ENCODE results near the gene TEX19.
"Not testable (repeated sequence)": the region's sequence is repeated elsewhere in the genome, so short reads cannot be mapped to it uniquely, and the experiment has no call there.

The TEX19 gene

DNA sequence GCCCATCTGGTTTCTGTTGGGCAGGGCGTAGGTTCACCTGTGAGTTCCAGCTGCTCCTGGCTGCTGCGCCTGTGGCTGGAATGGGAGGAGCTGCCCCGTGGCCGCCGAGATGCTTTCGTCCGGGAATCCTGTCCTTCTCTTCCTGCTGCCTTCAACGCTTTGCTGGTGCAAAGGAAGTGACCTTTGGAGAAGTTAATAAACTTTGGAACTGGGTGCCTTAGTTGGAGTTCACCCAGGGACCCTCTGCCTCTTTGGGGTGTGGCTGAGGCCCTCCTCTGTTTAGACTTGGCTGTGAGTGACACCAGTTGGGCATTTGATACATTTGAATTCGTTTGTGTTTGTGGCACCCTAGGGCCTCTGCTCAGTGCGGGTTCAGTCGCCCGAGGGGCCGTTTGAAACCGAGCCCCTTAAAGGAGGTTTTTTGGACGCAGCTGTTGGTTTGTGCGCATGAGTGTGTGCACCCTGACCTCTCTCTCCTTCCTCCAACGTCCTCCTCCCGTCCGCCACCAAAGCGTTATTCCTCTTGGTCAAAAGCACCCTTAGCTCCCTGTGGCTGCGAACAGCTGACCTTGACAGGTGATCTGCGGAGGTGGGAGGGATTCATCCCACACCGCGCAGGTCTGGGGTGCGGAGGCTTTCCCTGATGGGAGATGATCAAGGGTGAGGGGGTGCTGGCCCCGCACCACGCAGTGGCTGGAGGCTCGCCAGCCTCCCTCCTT is 16.5 kb upstream of the TEX19 start:
- no peak overlapping the region for H3K4me3 ChIP-seq (ENCODE audit: extremely low read depth, insufficient read depth, low read length, poor library complexity, severe bottlenecking)
- WGBS, 2 experiments (ENCODE audit: insufficient coverage in 2 of 2): 88 to 92% methylated on average over 20 to 22 of the region's 28 CpGs
- H3K27ac ChIP-seq (ENCODE audit: low read depth, low read length, severe bottlenecking): no peak overlapping the region
- H3K36me3 ChIP-seq (ENCODE audit: control insufficient read depth, insufficient read depth, low read length): no peaks in the 10 kb centered on the region
- H3K9me3 ChIP-seq (ENCODE audit: control insufficient read depth, low read length): no peaks in the 10 kb centered on the region
- H3K4me1 ChIP-seq (ENCODE audit: control insufficient read depth, insufficient read depth, low read length, poor library complexity, severe bottlenecking): peaks cover 10% of the 10 kb centered on the region

DNA sequence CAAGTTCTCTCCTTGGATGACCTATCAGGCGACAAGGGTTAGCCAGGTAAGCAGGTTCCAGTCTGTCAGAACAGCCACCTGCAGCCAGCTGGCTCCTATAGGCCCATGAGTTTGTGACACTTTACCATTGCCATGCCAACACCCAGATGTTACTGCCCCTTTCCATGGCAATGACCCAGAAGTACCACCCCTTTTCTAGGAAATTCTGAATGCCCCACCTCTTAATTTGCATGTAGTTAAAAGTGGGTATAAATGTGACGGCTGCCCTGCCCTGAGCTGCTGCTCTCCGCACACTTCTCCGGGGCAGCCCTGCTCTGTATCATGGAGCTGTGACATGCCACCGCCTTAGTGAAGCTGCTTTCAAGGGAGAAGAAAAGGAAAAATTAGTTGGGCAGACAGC is 15.5 kb upstream of the TEX19 start:
- WGBS, 2 experiments (ENCODE audit: insufficient coverage in 2 of 2): 89 to 100% methylated on average over 1 to 4 of the region's 5 CpGs
- Histone ChIP-seq H3K4me1 (ENCODE audit: control insufficient read depth, insufficient read depth, low read length, poor library complexity, severe bottlenecking) (peaks cover 10% of the 10 kb centered on the region), H3K4me3 (ENCODE audit: extremely low read depth, insufficient read depth, low read length, poor library complexity, severe bottlenecking) (no peak overlapping the region), H3K36me3 (ENCODE audit: control insufficient read depth, insufficient read depth, low read length) (no peaks in the 10 kb centered on the region), H3K27ac (ENCODE audit: low read depth, low read length, severe bottlenecking) (no peak overlapping the region), H3K9me3 (ENCODE audit: control insufficient read depth, low read length) (no peaks in the 10 kb centered on the region)

- Histone ChIP-seq H3K36me3 (ENCODE audit: control insufficient read depth, insufficient read depth, low read length) (no peaks in the 10 kb centered on the region), H3K4me1 (ENCODE audit: control insufficient read depth, insufficient read depth, low read length, poor library complexity, severe bottlenecking) (peaks cover 9% of the 10 kb centered on the region), H3K4me3 (ENCODE audit: extremely low read depth, insufficient read depth, low read length, poor library complexity, severe bottlenecking) (no peak overlapping the region), H3K9me3 (ENCODE audit: control insufficient read depth, low read length) (no peaks in the 10 kb centered on the region), H3K27ac (ENCODE audit: low read depth, low read length, severe bottlenecking) (no peak overlapping the region)
- WGBS, 2 experiments (ENCODE audit: insufficient coverage in 2 of 2): 92% methylated on average over 16 to 18 of the region's 24 CpGs
Measured at GRCh38 chr17:82344175-82344907, 14.7 kb upstream of the TEX19 start.

- H3K36me3 ChIP-seq (ENCODE audit: control insufficient read depth, insufficient read depth, low read length): no peaks in the 10 kb centered on the region
- no peak overlapping the region for H3K27ac ChIP-seq (ENCODE audit: low read depth, low read length, severe bottlenecking)
- WGBS, 2 experiments (ENCODE audit: insufficient coverage in 2 of 2): 93% methylated on average over 33 to 40 of the region's 42 CpGs
- H3K4me3 ChIP-seq (ENCODE audit: extremely low read depth, insufficient read depth, low read length, poor library complexity, severe bottlenecking): no peak overlapping the region
- no peaks in the 10 kb centered on the region for H3K9me3 ChIP-seq (ENCODE audit: control insufficient read depth, low read length)
- H3K4me1 ChIP-seq (ENCODE audit: control insufficient read depth, insufficient read depth, low read length, poor library complexity, severe bottlenecking): peaks cover 6% of the 10 kb centered on the region
Measured at GRCh38 chr17:82345151-82345976, 13.7 kb upstream of the TEX19 start.

GRCh38 chr17:82346342-82347300 is 12.4 kb upstream of the TEX19 start:
- Histone ChIP-seq H3K4me1 (ENCODE audit: control insufficient read depth, insufficient read depth, low read length, poor library complexity, severe bottlenecking) (peaks cover 6% of the 10 kb centered on the region), H3K27ac (ENCODE audit: low read depth, low read length, severe bottlenecking) (no peak overlapping the region), H3K9me3 (ENCODE audit: control insufficient read depth, low read length) (no peaks in the 10 kb centered on the region), H3K36me3 (ENCODE audit: control insufficient read depth, insufficient read depth, low read length) (no peaks in the 10 kb centered on the region), H3K4me3 (ENCODE audit: extremely low read depth, insufficient read depth, low read length, poor library complexity, severe bottlenecking) (no peak overlapping the region)
- 88 to 95% methylated on average over 24 to 27 of the region's 28 CpGs for WGBS, 2 experiments (ENCODE audit: insufficient coverage in 2 of 2)

GRCh38 chr17:82347994-82348393 is 11.1 kb upstream of the TEX19 start:
- WGBS, 2 experiments (ENCODE audit: insufficient coverage in 2 of 2): 85 to 87% methylated on average over 10 to 11 of the region's 11 CpGs
- not testable (repeated sequence) for H3K36me3 ChIP-seq (ENCODE audit: control insufficient read depth, insufficient read depth, low read length); H3K4me1 ChIP-seq (ENCODE audit: control insufficient read depth, insufficient read depth, low read length, poor library complexity, severe bottlenecking); H3K9me3 ChIP-seq (ENCODE audit: control insufficient read depth, low read length); H3K27ac ChIP-seq (ENCODE audit: low read depth, low read length, severe bottlenecking); H3K4me3 ChIP-seq (ENCODE audit: extremely low read depth, insufficient read depth, low read length, poor library complexity, severe bottlenecking)

DNA sequence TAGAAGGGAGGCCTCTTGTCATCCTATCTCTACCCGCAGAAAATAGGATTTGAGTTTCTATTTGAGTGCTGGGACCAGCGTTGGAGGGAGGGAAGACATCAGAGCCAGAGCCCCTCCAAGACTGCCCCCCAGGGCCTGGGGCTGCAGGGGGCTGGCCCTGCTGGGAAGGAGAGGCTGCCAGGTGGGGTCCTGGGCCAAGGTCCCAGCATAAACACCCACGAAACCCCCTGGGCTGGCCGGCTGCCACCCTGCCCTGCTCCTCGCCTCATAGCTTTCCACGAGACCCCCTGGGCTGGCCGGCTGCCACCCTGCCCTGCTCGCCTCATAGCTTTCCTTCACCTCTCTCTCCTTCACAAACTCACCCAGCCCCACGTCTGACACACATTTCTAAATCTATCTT is 10.6 kb upstream of the TEX19 start:
- no peak overlapping the region for H3K27ac ChIP-seq (ENCODE audit: low read depth, low read length, severe bottlenecking)
- 91 to 92% methylated on average over 7 of the region's 9 CpGs for WGBS, 2 experiments (ENCODE audit: insufficient coverage in 2 of 2)

GRCh38 chr17:82348866-82349265 is 10.2 kb upstream of the TEX19 start:
- Histone ChIP-seq H3K4me1 (ENCODE audit: control insufficient read depth, insufficient read depth, low read length, poor library complexity, severe bottlenecking) (peaks cover 6% of the 10 kb centered on the region), H3K36me3 (ENCODE audit: control insufficient read depth, insufficient read depth, low read length) (no peaks in the 10 kb centered on the region), H3K4me3 (ENCODE audit: extremely low read depth, insufficient read depth, low read length, poor library complexity, severe bottlenecking) (no peak overlapping the region), H3K27ac (ENCODE audit: low read depth, low read length, severe bottlenecking) (no peak overlapping the region), H3K9me3 (ENCODE audit: control insufficient read depth, low read length) (no peaks in the 10 kb centered on the region)
- WGBS, 2 experiments (ENCODE audit: insufficient coverage in 2 of 2): 87 to 89% methylated on average over 4 to 10 of the region's 11 CpGs

More for the DNA sequence above, 10.6 kb upstream of the TEX19 start:
- no peaks in the 10 kb centered on the region for H3K36me3 ChIP-seq (ENCODE audit: control insufficient read depth, insufficient read depth, low read length)
- no peak overlapping the region for H3K4me3 ChIP-seq (ENCODE audit: extremely low read depth, insufficient read depth, low read length, poor library complexity, severe bottlenecking)
- H3K9me3 ChIP-seq (ENCODE audit: control insufficient read depth, low read length): no peaks in the 10 kb centered on the region
- H3K4me1 ChIP-seq (ENCODE audit: control insufficient read depth, insufficient read depth, low read length, poor library complexity, severe bottlenecking): peaks cover 6% of the 10 kb centered on the region

GRCh38 chr17:82349287-82349701 is 9.8 kb upstream of the TEX19 start:
- Histone ChIP-seq H3K27ac (ENCODE audit: low read depth, low read length, severe bottlenecking) (no peak overlapping the region), H3K36me3 (ENCODE audit: control insufficient read depth, insufficient read depth, low read length) (no peaks in the 10 kb centered on the region), H3K9me3 (ENCODE audit: control insufficient read depth, low read length) (no peaks in the 10 kb centered on the region), H3K4me1 (ENCODE audit: control insufficient read depth, insufficient read depth, low read length, poor library complexity, severe bottlenecking) (peaks cover 6% of the 10 kb centered on the region), H3K4me3 (ENCODE audit: extremely low read depth, insufficient read depth, low read length, poor library complexity, severe bottlenecking) (no peak overlapping the region)
- whole genome bisulfite sequencing, 2 experiments (ENCODE audit: insufficient coverage in 2 of 2): 80 to 85% methylated on average over 4 to 11 of the region's 11 CpGs
